SK-N-SH treated with all-trans-retinoic acid at 6 μM for 48 hours (cell line): Measurements from ENCODE around the gene PODXL.

Experiments
- ATAC-seq: fragments of 200-7000 bp; cut with Tn5 transposase; 3 replicates; pipeline ENCODE4 v1.9.1; 2020; ENCODE audit warnings: mild to moderate bottlenecking, moderate library complexity
- ARNTL ChIP-seq: fragments of 450-650 bp; formaldehyde crosslinking; IDR thresholded peaks from 2 replicates; pipeline ENCODE4 v1.5.0; 2020; ENCODE audit warnings: low read depth, mild to moderate bottlenecking, moderate library complexity, borderline replicate concordance
- CSDC2 ChIP-seq: fragments of 250-450 bp; sonication (Bioruptor Pico); IDR thresholded peaks from 2 replicates; pipeline ENCODE4 v1.5.0; 2020; ENCODE audit warnings: mild to moderate bottlenecking, moderate library complexity
- ESRRG ChIP-seq: fragments of 250-450 bp; sonication (Bioruptor Pico); IDR thresholded peaks from 2 replicates; pipeline ENCODE4 v1.6.1; 2021; ENCODE audit warnings: mild to moderate bottlenecking
- GLIS3 ChIP-seq: fragments of 250-450 bp; sonication (Bioruptor Pico); IDR thresholded peaks from 2 replicates; pipeline ENCODE4 v1.5.0; 2020; ENCODE audit warnings: mild to moderate bottlenecking, moderate library complexity
- ISL1 ChIP-seq: fragments of 250-450 bp; sonication (Bioruptor Pico); IDR thresholded peaks from 2 replicates; pipeline ENCODE4 v2.1.2; 2022; ENCODE audit warnings: mild to moderate bottlenecking, moderate library complexity
- OSR1 ChIP-seq: fragments of 250-450 bp; sonication (Bioruptor Pico); IDR thresholded peaks from 2 replicates; pipeline ENCODE4 v1.8.0; 2022; ENCODE audit warnings: moderate library complexity, mild to moderate bottlenecking, inconsistent platforms
- RARB ChIP-seq: fragments of 250-450 bp; sonication (Bioruptor Pico); IDR thresholded peaks from 2 replicates; pipeline ENCODE4 v1.8.0; 2021; ENCODE audit warnings: mild to moderate bottlenecking, moderate library complexity
- TOX ChIP-seq: fragments of 250-450 bp; sonication (Bioruptor Pico); IDR thresholded peaks from 2 replicates; pipeline ENCODE4 v1.8.0; 2021; ENCODE audit warnings: mild to moderate bottlenecking, moderate library complexity, borderline replicate concordance
- ZC3H10 ChIP-seq: fragments of 250-450 bp; sonication (Bioruptor Pico); IDR thresholded peaks from 2 replicates; pipeline ENCODE4 v1.5.1; 2021; ENCODE audit warnings: mild to moderate bottlenecking, moderate library complexity
- ZFP3 ChIP-seq: fragments of 250-450 bp; sonication (Bioruptor Pico); IDR thresholded peaks from 2 replicates; pipeline ENCODE4 v1.5.0; 2020; ENCODE audit warnings: mild to moderate bottlenecking, moderate library complexity
- ZFP30 ChIP-seq: fragments of 450-650 bp; formaldehyde crosslinking; IDR thresholded peaks from 2 replicates; pipeline ENCODE4 v1.5.0; 2022; ENCODE audit warnings: mild to moderate bottlenecking, moderate library complexity
- ZNF565 ChIP-seq: fragments of 450-650 bp; formaldehyde crosslinking; conservative IDR thresholded peaks from 2 replicates; pipeline ENCODE4 v1.5.0; 2020; ENCODE audit warnings: low read depth, mild to moderate bottlenecking, moderate library complexity
- ZNF70 ChIP-seq: fragments of 450-650 bp; formaldehyde crosslinking; IDR thresholded peaks from 2 replicates; pipeline ENCODE4 v1.5.0; 2020; ENCODE audit warnings: mild to moderate bottlenecking, moderate library complexity
- ZNF8 ChIP-seq: fragments of 450-650 bp; formaldehyde crosslinking; IDR thresholded peaks from 2 replicates; pipeline ENCODE4 v1.5.0; 2020; ENCODE audit warnings: mild to moderate bottlenecking, moderate library complexity
- TF ChIP-seq, protein P1 (sequence below): fragments of 250-450 bp; sonication (Bioruptor Pico); IDR thresholded peaks from 2 replicates; pipeline ENCODE4 v1.8.0; 2020; ENCODE audit warnings: mild to moderate bottlenecking, moderate library complexity, borderline replicate concordance
- TF ChIP-seq, protein P2 (sequence below): fragments of 250-450 bp; sonication (Bioruptor Pico); IDR thresholded peaks from 2 replicates; pipeline ENCODE4 v1.5.1; 2020; ENCODE audit warnings: low read depth, mild to moderate bottlenecking, moderate library complexity
- TF ChIP-seq, protein P3 (sequence below): fragments of 250-450 bp; sonication (Bioruptor Pico); IDR thresholded peaks from 2 replicates; pipeline ENCODE4 v1.5.0; 2020; ENCODE audit warnings: mild to moderate bottlenecking, moderate library complexity
- TF ChIP-seq, protein P4 (sequence below): fragments of 250-450 bp; sonication (Bioruptor Pico); IDR thresholded peaks from 2 replicates; pipeline ENCODE4 v1.5.1; 2021; ENCODE audit warnings: mild to moderate bottlenecking, moderate library complexity
- TF ChIP-seq, protein P5 (sequence below): fragments of 250-450 bp; sonication (Bioruptor Pico); IDR thresholded peaks from 2 replicates; pipeline ENCODE4 v1.8.0; 2021; ENCODE audit warnings: low read depth, mild to moderate bottlenecking, moderate library complexity, borderline replicate concordance

The PODXL gene

DNA sequence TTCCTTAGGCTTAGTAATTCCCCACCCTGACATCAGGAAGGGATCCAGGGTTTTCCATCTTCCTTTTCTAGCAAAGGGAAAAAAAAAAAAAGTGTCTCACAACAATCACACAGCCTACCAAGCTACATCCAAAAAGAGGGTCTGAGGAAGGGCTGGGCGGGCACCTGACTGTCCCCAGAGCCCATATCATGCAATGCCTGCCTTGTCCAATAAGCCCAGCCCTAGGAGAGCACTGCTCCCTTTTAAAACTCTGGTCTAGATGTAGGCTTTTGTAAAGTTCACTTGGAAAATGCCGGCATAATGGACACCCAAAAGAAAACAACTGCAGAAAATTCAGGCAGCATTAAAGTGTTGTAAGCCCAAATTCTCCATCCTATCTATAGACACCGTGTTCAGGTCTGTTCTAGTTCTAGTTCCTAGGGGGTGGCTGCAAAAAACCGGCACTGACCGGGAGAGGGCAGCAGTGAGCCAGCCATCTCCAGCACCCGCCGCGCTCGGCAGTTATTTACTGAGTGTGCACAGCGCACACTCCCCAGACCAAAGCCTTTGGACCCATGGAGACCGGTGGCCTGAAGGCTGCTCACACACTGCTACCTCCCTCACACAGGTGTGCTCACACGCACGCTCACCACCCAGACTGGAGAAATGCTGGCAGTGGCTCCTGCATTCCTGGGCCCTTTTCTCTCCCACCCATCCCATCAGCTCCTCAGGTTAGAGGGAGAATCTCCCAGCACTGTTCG lies 48.7 kb downstream of the PODXL start:
- peak; percentile 86 for ATAC-seq

DNA sequence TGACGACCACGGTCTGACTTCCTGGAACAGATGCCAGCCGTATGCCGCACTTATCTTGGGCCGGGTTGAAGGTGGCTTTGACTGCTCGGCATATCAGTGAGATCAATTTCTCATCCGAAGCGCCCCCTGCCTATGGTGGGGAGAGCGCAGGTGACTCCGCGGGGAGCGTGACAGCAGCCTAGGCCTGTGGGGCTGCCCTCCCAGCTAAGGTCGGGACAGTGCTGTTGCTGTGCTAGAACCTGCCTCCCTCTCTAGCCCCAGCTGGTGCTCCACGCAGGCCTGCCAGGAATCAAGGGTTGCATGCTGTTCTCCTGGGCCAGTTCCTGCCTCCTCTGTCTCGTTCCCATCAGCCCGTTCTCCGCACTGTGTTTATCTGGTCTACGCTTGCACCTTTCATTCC lies 49.8 kb downstream of the PODXL start:
- no peak for TF ChIP-seq ZNF565 (CRISPR knock-in tag)
- TF ChIP-seq, protein P1, sequence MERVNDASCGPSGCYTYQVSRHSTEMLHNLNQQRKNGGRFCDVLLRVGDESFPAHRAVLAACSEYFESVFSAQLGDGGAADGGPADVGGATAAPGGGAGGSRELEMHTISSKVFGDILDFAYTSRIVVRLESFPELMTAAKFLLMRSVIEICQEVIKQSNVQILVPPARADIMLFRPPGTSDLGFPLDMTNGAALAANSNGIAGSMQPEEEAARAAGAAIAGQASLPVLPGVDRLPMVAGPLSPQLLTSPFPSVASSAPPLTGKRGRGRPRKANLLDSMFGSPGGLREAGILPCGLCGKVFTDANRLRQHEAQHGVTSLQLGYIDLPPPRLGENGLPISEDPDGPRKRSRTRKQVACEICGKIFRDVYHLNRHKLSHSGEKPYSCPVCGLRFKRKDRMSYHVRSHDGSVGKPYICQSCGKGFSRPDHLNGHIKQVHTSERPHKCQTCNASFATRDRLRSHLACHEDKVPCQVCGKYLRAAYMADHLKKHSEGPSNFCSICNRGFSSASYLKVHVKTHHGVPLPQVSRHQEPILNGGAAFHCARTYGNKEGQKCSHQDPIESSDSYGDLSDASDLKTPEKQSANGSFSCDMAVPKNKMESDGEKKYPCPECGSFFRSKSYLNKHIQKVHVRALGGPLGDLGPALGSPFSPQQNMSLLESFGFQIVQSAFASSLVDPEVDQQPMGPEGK (CRISPR knock-in tag): no peak
- TF ChIP-seq RARB (CRISPR knock-in tag): no peak
- TF ChIP-seq OSR1: no peak
- no peak for TF ChIP-seq ESRRG (CRISPR knock-in tag)
- TF ChIP-seq, protein P2, sequence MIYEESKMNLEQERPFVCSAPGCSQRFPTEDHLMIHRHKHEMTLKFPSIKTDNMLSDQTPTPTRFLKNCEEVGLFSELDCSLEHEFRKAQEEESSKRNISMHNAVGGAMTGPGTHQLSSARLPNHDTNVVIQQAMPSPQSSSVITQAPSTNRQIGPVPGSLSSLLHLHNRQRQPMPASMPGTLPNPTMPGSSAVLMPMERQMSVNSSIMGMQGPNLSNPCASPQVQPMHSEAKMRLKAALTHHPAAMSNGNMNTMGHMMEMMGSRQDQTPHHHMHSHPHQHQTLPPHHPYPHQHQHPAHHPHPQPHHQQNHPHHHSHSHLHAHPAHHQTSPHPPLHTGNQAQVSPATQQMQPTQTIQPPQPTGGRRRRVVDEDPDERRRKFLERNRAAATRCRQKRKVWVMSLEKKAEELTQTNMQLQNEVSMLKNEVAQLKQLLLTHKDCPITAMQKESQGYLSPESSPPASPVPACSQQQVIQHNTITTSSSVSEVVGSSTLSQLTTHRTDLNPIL (CRISPR knock-in tag): no peak
- TF ChIP-seq, protein P3, sequence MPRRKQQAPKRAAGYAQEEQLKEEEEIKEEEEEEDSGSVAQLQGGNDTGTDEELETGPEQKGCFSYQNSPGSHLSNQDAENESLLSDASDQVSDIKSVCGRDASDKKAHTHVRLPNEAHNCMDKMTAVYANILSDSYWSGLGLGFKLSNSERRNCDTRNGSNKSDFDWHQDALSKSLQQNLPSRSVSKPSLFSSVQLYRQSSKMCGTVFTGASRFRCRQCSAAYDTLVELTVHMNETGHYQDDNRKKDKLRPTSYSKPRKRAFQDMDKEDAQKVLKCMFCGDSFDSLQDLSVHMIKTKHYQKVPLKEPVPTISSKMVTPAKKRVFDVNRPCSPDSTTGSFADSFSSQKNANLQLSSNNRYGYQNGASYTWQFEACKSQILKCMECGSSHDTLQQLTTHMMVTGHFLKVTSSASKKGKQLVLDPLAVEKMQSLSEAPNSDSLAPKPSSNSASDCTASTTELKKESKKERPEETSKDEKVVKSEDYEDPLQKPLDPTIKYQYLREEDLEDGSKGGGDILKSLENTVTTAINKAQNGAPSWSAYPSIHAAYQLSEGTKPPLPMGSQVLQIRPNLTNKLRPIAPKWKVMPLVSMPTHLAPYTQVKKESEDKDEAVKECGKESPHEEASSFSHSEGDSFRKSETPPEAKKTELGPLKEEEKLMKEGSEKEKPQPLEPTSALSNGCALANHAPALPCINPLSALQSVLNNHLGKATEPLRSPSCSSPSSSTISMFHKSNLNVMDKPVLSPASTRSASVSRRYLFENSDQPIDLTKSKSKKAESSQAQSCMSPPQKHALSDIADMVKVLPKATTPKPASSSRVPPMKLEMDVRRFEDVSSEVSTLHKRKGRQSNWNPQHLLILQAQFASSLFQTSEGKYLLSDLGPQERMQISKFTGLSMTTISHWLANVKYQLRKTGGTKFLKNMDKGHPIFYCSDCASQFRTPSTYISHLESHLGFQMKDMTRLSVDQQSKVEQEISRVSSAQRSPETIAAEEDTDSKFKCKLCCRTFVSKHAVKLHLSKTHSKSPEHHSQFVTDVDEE (CRISPR knock-in tag): no peak
- ATAC-seq: no peak

More for the DNA sequence above, 48.7 kb downstream of the PODXL start:
- TF ChIP-seq ZNF70 (CRISPR knock-in tag) (no peak), GLIS3 (CRISPR knock-in tag) (no peak), ZFP3 (CRISPR knock-in tag) (no peak), CSDC2 (CRISPR knock-in tag) (no peak), ZNF8 (CRISPR knock-in tag) (no peak), ARNTL (CRISPR knock-in tag) (no peak), ZNF565 (CRISPR knock-in tag) (no peak), ZC3H10 (CRISPR knock-in tag) (no peak), ISL1 (CRISPR knock-in tag) (no peak), ZFP30 (CRISPR knock-in tag) (no peak), TOX (no peak), ESRRG (CRISPR knock-in tag) (no peak)
- TF ChIP-seq, protein P1 (CRISPR knock-in tag): no peak
- TF ChIP-seq, protein P3 (CRISPR knock-in tag): no peak
- TF ChIP-seq, protein P4, sequence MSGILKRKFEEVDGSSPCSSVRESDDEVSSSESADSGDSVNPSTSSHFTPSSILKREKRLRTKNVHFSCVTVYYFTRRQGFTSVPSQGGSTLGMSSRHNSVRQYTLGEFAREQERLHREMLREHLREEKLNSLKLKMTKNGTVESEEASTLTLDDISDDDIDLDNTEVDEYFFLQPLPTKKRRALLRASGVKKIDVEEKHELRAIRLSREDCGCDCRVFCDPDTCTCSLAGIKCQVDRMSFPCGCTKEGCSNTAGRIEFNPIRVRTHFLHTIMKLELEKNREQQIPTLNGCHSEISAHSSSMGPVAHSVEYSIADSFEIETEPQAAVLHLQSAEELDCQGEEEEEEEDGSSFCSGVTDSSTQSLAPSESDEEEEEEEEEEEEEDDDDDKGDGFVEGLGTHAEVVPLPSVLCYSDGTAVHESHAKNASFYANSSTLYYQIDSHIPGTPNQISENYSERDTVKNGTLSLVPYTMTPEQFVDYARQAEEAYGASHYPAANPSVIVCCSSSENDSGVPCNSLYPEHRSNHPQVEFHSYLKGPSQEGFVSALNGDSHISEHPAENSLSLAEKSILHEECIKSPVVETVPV: no peak
- TF ChIP-seq, protein P5, sequence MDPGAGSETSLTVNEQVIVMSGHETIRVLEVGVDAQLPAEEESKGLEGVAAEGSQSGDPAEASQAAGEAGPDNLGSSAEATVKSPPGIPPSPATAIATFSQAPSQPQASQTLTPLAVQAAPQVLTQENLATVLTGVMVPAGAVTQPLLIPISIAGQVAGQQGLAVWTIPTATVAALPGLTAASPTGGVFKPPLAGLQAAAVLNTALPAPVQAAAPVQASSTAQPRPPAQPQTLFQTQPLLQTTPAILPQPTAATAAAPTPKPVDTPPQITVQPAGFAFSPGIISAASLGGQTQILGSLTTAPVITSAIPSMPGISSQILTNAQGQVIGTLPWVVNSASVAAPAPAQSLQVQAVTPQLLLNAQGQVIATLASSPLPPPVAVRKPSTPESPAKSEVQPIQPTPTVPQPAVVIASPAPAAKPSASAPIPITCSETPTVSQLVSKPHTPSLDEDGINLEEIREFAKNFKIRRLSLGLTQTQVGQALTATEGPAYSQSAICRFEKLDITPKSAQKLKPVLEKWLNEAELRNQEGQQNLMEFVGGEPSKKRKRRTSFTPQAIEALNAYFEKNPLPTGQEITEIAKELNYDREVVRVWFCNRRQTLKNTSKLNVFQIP (CRISPR knock-in tag): no peak
